GM21576 (cell line): ENCODE measurements around the gene WNT3.
"Not testable (repeated sequence)": the region's sequence is repeated elsewhere in the genome, so short reads cannot be mapped to it uniquely, and the experiment has no call there.

Experiments
- ATAC-seq: cut with Tn5 transposase; IDR thresholded peaks from one replicate; pipeline ENCODE4 v1.9.1; 2021; ENCODE audit warnings: mild to moderate bottlenecking, moderate library complexity; ENCODE audit not compliant: unreplicated experiment

The WNT3 gene

GRCh38 chr17:46814446-46814845, 4.0 kb downstream of the WNT3 start:
- no peak for ATAC-seq

- no peak for ATAC-seq
Measured at GRCh38 chr17:46813920-46814319, 4.6 kb downstream of the WNT3 start.

- no peak for ATAC-seq
Measured at GRCh38 chr17:46812624-46813318, 5.7 kb downstream of the WNT3 start.

GRCh38 chr17:46811978-46812583, 6.4 kb downstream of the WNT3 start:
- ATAC-seq: no peak

GRCh38 chr17:46810837-46811236, 7.7 kb downstream of the WNT3 start:
- ATAC-seq: no peak

- ATAC-seq: no peak
Measured at GRCh38 chr17:46809110-46809571, 9.4 kb downstream of the WNT3 start.

- ATAC-seq: no peak
Measured at GRCh38 chr17:46805771-46806170, 12.7 kb downstream of the WNT3 start.

GRCh38 chr17:46803544-46803943, 14.9 kb downstream of the WNT3 start:
- ATAC-seq: no peak

GRCh38 chr17:46802800-46803199, 15.7 kb downstream of the WNT3 start:
- ATAC-seq: no peak

GRCh38 chr17:46800573-46800972, 17.9 kb downstream of the WNT3 start:
- no peak for ATAC-seq

- no peak for ATAC-seq
Measured at GRCh38 chr17:46796956-46797530, 21.4 kb downstream of the WNT3 start.

- no peak for ATAC-seq
Measured at GRCh38 chr17:46796524-46796923, 22.0 kb downstream of the WNT3 start.

- ATAC-seq: no peak
Measured at GRCh38 chr17:46796084-46796483, 22.4 kb downstream of the WNT3 start.

- ATAC-seq: no peak
Measured at GRCh38 chr17:46795379-46795952, 23.0 kb downstream of the WNT3 start.

- ATAC-seq: no peak
Measured at GRCh38 chr17:46794318-46794717, 24.2 kb downstream of the WNT3 start.

- no peak for ATAC-seq
Measured at GRCh38 chr17:46793541-46793940, 25.0 kb downstream of the WNT3 start.

- not testable (repeated sequence) for ATAC-seq
Measured at GRCh38 chr17:46793023-46793422, 25.5 kb downstream of the WNT3 start.

GRCh38 chr17:46792071-46792470, 26.4 kb downstream of the WNT3 start:
- no peak for ATAC-seq

GRCh38 chr17:46791531-46791930, 27.0 kb downstream of the WNT3 start:
- no peak for ATAC-seq

- no peak for ATAC-seq
Measured at GRCh38 chr17:46790216-46790615, 28.3 kb downstream of the WNT3 start.

- ATAC-seq: no peak
Measured at GRCh38 chr17:46789610-46790009, 28.9 kb downstream of the WNT3 start.

GRCh38 chr17:46788796-46789195, 29.7 kb downstream of the WNT3 start:
- ATAC-seq: no peak
